IPS DF 4.7 (cell line): ENCODE measurements around the gene CACNA1A.
A peak's percentile ranks its signal among the peaks of the same experiment; 100 is the strongest.
"Not testable (repeated sequence)": the region's sequence is repeated elsewhere in the genome, so short reads cannot be mapped to it uniquely, and the experiment has no call there.

ENCODE experiments used
- DNase-seq: peaks from one replicate; pipeline ENCODE4 v3.0.0-alpha.2; 2013; ENCODE audit warnings: low spot score; ENCODE audit errors: extremely low read depth

Gene CACNA1A

GRCh38 chr19:13427273-13428051 is 78.8 kb downstream of the CACNA1A start:
- DNase-seq: no peak

DNA sequence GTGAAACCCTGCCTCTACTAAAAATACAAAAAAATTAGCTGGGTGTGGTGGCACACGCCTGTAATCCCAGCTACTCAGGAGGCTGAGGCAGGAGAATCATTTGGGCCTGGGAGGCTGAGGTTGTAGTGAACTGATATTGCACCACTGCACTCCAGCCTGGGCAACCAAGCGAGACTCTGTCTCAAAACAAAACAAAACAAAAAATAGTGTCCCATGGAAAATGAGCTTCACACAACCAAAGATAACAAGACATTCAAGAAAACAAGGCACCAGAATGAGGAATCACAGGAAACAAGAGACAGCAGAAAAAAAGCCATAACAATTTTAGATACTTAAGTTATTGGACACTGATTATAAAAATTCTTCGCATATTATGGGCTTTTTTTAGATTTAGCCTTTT is 80.4 kb downstream of the CACNA1A start:
- DNase-seq: not testable (repeated sequence)

GRCh38 chr19:13425151-13425550 is 81.1 kb downstream of the CACNA1A start:
- no peak for DNase-seq

- DNase-seq: no peak
Measured at GRCh38 chr19:13420780-13421179, 85.5 kb downstream of the CACNA1A start.

GRCh38 chr19:13417054-13417453 is 89.2 kb downstream of the CACNA1A start:
- DNase-seq: no peak

GRCh38 chr19:13411899-13412298 is 94.4 kb downstream of the CACNA1A start:
- DNase-seq: no peak

GRCh38 chr19:13410946-13411345 is 95.3 kb downstream of the CACNA1A start:
- DNase-seq: no peak

DNA sequence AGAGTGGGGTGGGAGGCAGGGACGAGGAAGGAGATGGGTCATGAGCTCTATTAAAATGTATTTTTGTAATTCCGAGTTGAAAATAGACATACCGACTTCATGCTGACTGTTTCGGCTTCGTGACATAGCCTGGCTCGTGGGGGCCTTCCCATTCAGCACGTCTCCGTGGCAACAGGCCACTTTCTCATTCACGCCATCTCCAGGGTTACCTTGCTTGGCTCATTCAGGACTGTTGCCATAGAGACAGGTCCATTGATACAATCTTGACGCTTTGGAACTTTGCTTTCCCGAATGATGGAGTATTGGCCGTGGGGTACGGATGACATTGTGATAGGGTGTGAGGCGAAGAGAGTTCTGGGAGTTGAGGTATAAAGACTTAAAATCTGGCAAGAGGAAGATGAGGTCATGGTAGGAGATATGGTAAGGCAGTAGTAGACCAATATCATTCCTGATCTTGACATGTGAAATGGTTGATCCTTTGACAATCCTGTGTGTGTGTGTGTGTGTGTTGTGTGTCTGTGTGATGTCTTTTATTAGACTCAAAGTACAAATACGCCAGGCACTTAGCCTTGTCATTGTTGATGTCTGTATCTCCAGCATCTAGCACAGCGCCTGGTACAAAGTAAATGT is 97.3 kb downstream of the CACNA1A start:
- no peak for DNase-seq

GRCh38 chr19:13404236-13404635 is 102.0 kb downstream of the CACNA1A start:
- no peak for DNase-seq

- DNase-seq: peak; percentile 28
Measured at GRCh38 chr19:13401388-13401787, 104.9 kb downstream of the CACNA1A start.

DNA sequence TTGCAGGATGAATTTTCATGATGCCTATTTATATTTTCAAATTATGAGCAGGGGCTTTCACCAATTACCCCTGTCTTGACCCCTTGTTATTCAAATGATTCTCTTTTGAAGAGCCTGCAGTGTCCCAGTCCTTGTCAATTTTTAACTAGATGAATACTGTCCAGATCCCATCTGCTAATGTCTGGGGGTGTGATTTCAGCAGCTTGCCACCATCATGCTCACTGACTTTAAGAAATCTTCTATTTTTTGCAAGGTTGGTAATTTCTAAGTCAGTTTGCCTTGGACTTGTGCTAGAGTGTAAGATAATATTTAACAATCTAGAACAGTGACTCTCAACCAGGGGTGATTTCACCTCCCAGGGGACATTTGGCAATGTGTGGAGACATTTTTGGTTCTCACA is 106.0 kb downstream of the CACNA1A start:
- no peak for DNase-seq

DNA sequence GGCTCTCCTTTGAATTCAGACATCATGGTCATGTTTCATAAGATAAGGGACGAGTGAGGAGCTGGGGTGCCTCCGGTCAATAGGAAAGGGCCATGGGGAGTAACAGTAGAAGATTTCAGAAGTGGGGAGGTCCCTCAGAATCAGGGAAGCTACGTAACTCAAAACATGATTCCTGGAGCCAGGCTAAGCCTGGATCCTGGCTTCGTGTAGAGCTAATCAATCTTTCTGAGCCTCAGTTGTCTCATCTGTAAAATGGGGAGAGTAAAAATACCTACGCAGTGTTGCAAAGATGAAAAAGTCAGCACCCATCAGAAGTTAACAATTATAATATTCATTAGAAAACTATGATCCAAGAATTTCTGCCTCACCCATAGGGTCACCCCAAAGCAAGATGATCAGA is 106.5 kb downstream of the CACNA1A start:
- no peak for DNase-seq

DNA sequence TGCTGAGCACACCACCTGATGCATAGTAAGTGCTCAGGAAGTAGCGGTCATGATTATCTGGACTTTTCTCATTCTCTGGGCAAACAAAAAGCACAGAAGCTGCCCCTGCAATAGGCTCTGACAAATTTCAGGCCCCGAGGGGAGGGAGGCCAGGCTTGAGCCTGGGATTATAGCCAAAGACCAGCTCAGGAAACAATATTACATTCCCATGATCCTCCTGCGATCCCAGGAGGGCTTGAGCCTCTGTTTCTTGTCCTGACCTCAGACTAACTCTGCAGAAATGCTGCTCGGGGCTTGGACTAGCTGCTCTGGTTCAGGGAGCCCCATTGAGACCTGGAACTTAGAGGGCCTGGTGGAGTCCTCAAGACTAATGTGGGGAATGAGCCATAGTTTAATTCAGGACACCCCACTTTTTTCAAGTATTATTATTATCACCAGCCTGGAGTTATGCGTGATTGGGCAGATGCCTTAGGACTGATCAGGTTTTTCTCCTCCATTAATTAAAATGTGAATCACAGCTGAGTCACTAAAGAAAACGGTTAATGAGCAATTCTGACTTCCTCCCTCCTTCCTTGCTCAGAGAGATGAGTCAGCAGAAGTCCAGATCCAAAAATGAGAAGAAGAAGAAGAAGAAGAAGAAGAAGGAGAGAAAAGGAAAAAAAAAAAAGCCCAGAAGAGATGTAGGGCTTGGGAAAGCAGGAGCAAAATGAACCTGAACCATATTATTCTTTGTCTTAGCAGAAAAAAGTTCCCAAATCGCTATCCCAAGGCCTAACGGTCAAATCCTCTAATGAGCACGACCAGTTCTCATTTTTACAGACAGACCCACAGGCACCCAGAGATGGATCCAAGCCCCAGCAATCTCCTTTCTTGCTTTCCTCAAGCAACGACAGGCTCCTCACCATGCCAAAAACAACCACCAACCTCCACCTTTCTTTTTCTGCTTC is 107.2 kb downstream of the CACNA1A start:
- DNase-seq: no peak

- no peak for DNase-seq
Measured at GRCh38 chr19:13398182-13398581, 108.1 kb downstream of the CACNA1A start.

DNA sequence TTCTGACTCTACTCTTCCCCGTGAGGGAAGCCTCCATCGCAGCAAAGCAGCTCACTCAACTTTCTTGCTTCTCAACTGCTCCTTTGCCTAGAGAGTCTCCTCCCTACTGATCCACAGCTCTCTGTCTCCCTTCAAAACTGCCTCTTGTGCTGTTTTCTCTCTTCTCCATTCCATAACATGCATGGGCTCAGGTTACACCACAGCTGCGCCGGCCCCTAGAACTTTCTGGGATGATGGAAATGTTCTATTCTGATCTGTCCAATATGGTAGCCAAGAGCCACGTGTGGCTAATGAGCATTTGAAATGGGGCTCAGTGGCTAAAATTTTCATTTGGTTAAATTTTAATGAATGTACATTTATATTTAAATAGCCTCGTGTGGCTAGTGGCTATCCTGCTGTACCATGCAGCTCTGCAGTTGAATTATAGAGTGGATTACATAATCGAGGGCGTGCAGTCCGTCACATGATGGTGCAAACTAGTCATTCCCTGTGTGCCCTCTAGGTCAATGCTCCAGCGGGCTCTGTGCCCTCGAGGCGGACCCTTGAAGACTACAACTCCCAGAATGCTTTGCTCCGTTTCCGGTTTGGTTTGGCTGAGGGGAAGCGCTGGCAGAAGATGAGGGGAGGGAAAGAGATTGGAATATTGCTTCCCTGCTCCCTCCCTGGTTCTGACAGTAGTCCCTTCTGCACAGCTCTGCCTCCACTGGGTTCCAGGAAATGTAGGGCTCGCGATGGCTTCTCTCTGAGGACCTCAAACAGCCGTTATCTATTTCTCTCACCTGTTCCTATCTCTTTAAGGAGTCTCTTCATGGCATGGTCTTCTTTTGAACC is 109.8 kb downstream of the CACNA1A start:
- peak; percentile 74 for DNase-seq

- DNase-seq: no peak
Measured at GRCh38 chr19:13382633-13382938, 123.7 kb downstream of the CACNA1A start.

- no peak for DNase-seq
Measured at GRCh38 chr19:13381827-13382632, 124.2 kb downstream of the CACNA1A start.

GRCh38 chr19:13376537-13376936 is 129.7 kb downstream of the CACNA1A start:
- DNase-seq: no peak

DNA sequence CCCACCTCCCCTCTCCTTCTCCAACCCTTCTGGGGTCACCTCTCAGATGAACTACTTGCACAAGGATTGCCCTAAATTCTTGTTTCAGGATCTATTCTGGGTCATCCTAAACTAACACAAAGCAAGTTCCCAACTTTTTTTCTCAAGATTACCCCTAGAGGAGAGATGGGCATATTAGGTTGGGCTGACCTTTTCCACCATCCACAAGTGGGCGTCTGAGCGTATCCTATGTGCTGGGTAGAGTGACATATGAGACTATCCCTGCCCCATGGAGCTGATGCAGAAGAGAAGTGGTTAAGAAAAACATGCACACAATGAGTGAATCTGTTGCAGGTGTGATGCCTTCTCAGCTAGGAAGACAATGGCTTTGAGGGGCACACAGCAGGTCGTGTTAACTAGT is 132.7 kb downstream of the CACNA1A start:
- DNase-seq: no peak

DNA sequence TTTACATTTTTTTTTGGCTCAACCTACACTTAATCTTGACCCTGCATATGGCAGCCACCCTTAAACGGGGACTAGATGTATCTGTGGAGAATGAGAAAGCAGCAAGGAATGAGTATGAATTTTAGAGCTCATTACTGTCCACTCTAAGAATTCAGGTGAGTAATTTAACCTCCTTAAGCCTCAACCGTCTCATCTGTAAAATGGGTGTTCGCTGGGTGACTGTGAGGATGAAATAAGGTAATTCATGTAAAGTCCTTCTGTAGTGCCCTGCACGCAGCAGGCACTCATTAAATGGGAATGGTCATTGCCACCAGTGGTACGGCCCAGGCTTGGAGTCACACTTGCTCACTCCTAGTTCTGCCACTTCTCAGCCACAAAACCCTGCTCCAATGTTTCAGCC is 135.3 kb downstream of the CACNA1A start:
- DNase-seq: no peak
